ELR (cell line): ENCODE measurements around the gene ADD1.

Experiments used
- DNase-seq: peaks from one replicate; pipeline ENCODE4 v3.0.0-alpha.2; 2015; ENCODE audit warnings: low read depth

Gene ADD1

DNA sequence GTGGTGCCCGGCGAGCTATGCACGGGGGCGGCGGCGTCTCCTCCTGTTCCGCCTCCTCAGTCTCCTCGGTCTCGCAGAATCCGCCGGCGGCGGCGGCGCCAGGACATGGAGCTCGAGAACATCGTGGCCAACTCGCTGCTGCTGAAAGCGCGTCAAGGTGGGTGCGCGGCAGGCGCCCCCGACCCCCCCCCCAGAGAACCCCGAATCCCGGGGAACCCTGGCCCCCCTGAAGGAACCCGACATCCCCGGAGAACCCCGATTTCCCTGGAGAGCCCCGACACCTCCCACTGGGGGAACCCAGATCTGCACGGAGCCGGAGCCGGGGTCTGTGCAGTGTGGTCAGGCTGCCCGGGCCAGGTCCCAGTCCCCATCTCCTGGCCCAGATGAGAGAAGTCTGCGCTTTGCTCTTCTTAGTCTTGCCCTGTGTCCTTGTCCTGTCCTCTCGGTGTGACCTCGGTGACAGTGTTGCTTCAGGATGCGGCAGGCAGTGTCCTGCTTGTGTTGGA is 120.4 kb downstream of the ADD1 start:
- DNase-seq: peak; percentile 67

DNA sequence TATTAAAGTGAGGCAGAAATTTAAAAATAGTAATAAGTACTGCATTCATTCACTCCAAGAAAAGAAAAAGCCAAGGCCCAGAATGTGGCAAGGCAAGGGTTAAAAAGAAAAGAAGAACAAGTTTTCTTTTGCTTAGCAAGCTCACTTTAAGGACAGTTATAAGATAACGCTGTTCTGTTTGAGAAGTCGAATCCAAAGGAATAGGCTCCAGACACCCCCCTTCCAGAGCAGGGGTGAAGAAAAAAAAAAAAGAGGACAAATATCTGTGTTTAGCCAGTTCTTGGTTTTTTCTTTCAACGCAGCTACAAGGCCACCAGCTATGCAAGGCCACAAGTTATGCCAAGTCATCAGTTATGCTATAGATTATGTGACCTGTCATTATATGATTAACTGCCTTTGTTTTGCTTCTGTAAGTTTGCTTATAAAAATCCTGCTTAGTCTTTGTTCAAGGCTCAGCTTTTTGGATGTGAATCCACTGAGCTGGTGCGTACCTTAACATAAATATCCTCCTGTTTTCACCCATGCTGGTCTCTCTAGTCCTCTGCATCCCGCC is 121.1 kb downstream of the ADD1 start:
- DNase-seq: no peak

DNA sequence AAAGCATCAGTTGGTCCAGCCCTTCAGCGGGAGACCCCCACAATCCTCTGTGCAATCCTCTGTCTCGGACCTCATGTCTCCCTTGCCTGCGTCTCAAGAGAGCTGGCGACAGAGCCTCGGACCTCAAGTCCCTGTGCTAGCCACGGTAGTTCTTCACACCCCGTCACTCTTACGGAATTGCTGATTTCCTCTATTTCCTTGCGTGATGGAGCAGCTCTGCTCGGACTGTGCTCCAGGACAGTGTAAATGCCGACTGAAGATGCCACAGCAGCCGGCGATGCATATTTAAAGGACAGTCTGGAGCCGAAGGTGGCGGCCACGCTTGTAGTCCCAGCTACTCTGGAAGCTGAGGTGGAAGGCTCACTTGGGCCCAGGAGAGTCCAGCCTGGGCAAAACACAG is 121.6 kb downstream of the ADD1 start:
- DNase-seq: no peak

DNA sequence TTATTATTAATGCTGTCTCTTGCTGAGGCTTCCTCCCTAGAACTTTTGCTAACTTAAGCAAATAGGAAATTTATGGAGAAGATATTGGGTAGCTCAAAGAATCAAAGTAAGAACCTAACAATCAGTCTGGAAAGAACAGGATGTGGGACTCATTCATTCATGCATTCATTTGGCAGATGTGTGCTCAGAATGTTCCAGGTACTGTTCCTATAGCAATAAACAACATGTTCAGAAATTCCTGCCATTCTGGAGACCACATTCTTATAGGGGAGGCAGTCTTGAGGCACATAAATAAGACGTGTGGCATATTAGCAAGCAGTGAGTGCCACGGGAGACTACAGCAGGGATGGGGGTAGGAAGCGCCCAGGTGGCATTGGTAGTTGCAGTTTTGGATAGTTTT is 124.7 kb downstream of the ADD1 start:
- no peak for DNase-seq

DNA sequence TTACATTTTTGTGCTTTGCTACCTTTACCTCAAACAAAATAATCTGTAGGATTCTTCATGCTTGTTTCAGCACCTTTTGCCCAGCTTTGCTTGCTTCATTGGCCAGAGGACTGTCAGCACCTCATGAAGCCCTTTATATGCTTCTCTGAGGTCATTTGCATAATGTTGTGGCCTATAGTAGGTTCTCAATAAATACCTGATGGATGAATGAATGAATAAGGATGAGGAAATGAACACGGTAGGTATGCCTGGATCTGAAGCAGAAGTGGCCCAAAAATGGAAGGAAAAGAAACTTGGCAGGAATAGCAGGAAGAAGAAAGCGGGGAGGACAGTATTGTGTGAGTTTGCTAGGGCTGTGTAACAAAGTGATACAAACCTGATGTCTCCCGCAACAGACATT is 127.6 kb downstream of the ADD1 start:
- DNase-seq: no peak

GRCh38 chr4:2977211-2978088 is 133.8 kb downstream of the ADD1 start:
- peak; percentile 75 for DNase-seq
